A549 (cell line): ENCODE measurements around the gene BTK. TPM values are rescaled to one million over a fixed set of nuclear protein-coding genes. Genes with fewer than 3 reads are reported as not detected.

Experiments
- ATAC-seq, 2 experiments: fragments of 200-7000 bp in 1 of 2; fragments of >200 bp in 1 of 2; cut with Nextera tagmentation in 1 of 2; cut with Tn5 transposase in 1 of 2; 3 replicates each; pipeline versions ENCODE4 v1.8.0 to v1.9.1; 2018 to 2020; ENCODE audit warnings: mild to moderate bottlenecking in 1 of 2, moderate library complexity in 1 of 2
- CTCF ChIA-PET: fragments of 300-600 bp; sonication (Branson Sonifier 250); formaldehyde crosslinking; extraction: SDS; loops from one replicate; lab custom pipeline; 2021; ENCODE audit warnings: antibody characterized with exemption, inconsistent platforms; lab: Yijun Ruan, JAX
- POLR2A ChIA-PET: fragments of 350-600 bp; formaldehyde crosslinking; extraction: SDS; loops from one replicate; lab custom pipeline; 2021; ENCODE audit warnings: antibody characterized with exemption, inconsistent platforms; lab: Yijun Ruan, JAX
- DNase-seq, 2 experiments: peaks; one replicate each; pipeline versions ENCODE4 v3.0.0 to v3.0.0-alpha.2; 2011 to 2016; ENCODE audit warnings: low read depth in 1 of 2, low spot score in 1 of 2
- FAIRE-seq: peaks from 2 replicates; lab custom pipeline; 2011; peaks lifted over from hg19 to GRCh38; lab: Jason Lieb, UNC
- H3K27ac ChIP-seq, 2 experiments: fragments of >200 bp; sonication (Bioruptor Twin); formaldehyde crosslinking; 3 replicates each; pipeline ENCODE4 v1.5.1; 2016 to 2017
- H3K4me1 ChIP-seq: fragments of >200 bp; sonication (Bioruptor Twin); formaldehyde crosslinking; 3 replicates; pipeline ENCODE4 v1.6.1; 2016
- H3K4me2 ChIP-seq: fragments of >200 bp; sonication (Bioruptor Twin); formaldehyde crosslinking; 3 replicates; pipeline ENCODE4 v1.6.1; 2016
- H3K4me3 ChIP-seq: fragments of >200 bp; sonication (Bioruptor Twin); formaldehyde crosslinking; 3 replicates; pipeline ENCODE4 v1.5.1; 2016
- H3K9me3 ChIP-seq: fragments of >200 bp; sonication (Bioruptor Twin); formaldehyde crosslinking; 3 replicates; pipeline ENCODE4 v1.6.1; 2016
- EHF ChIP-seq: fragments of 250-450 bp; sonication (Bioruptor Pico); IDR thresholded peaks from 2 replicates; pipeline ENCODE4 v1.5.0; 2020; ENCODE audit warnings: mild to moderate bottlenecking
- EP300 ChIP-seq, 2 experiments: fragments of >200 bp; sonication (Bioruptor Twin); formaldehyde crosslinking; IDR thresholded peaks; 2 replicates in 1 of 2; 3 replicates in 1 of 2; pipeline ENCODE4 v1.6.1; 2016 to 2017
- ESRRA ChIP-seq: fragments of 150-350 bp; IDR thresholded peaks from 2 replicates; pipeline ENCODE4 v1.6.1; 2014; ENCODE audit warnings: mild to moderate bottlenecking, low read length, borderline replicate concordance
- GATA3 ChIP-seq: IDR thresholded peaks from 2 replicates; pipeline ENCODE4 v1.6.1; 2012; ENCODE audit warnings: borderline replicate concordance
- HEYL ChIP-seq: fragments of 250-450 bp; sonication (Bioruptor Pico); IDR thresholded peaks from 2 replicates; pipeline ENCODE4 v1.8.0; 2021; ENCODE audit warnings: mild to moderate bottlenecking, moderate library complexity
- HOXA7 ChIP-seq: fragments of 250-450 bp; sonication (Bioruptor Pico); IDR thresholded peaks from 2 replicates; pipeline ENCODE4 v1.5.0; 2020; ENCODE audit warnings: mild to moderate bottlenecking, moderate library complexity
- HOXB13 ChIP-seq: fragments of 250-450 bp; sonication (Bioruptor Pico); IDR thresholded peaks from 2 replicates; pipeline ENCODE4 v1.5.0; 2020; ENCODE audit warnings: low read depth, mild to moderate bottlenecking, moderate library complexity
- HOXB5 ChIP-seq: fragments of 250-450 bp; sonication (Bioruptor Pico); IDR thresholded peaks from 2 replicates; pipeline ENCODE4 v1.5.0; 2020; ENCODE audit warnings: mild to moderate bottlenecking, moderate library complexity
- KDM5A ChIP-seq: fragments of 200-600 bp; sonication (generic); IDR thresholded peaks from 2 replicates; pipeline ENCODE4 v1.6.1; 2016; ENCODE audit warnings: antibody characterized with exemption, mild to moderate bottlenecking
- MAFK ChIP-seq: fragments of 450-650 bp; IDR thresholded peaks from 2 replicates; pipeline ENCODE4 v1.6.1; 2014; ENCODE audit not compliant: partially characterized antibody
- NR3C1 ChIP-seq: fragments of >200 bp; sonication (Bioruptor Twin); formaldehyde crosslinking; IDR thresholded peaks from 3 replicates; pipeline ENCODE4 v1.6.1; 2017
- POLR2A ChIP-seq: IDR thresholded peaks from 2 replicates; pipeline ENCODE4 v1.6.1; 2012; ENCODE audit warnings: mild to moderate bottlenecking, low read length
- RCOR1 ChIP-seq: fragments of 150-350 bp; IDR thresholded peaks from 2 replicates; pipeline ENCODE4 v1.6.1; 2014; ENCODE audit warnings: antibody characterized with exemption, low read length, low read depth
- RFX5 ChIP-seq: fragments of 450-650 bp; IDR thresholded peaks from 2 replicates; pipeline ENCODE4 v1.7.1; 2014; ENCODE audit warnings: antibody characterized with exemption, mild to moderate bottlenecking, moderate library complexity
- RNF2 ChIP-seq: fragments of 200-600 bp; sonication (generic); IDR thresholded peaks from 2 replicates; pipeline ENCODE4 v1.6.1; 2016; ENCODE audit warnings: low read depth, mild to moderate bottlenecking, antibody characterized with exemption, moderate library complexity, borderline replicate concordance
- TFCP2L1 ChIP-seq: fragments of 250-450 bp; sonication (Bioruptor Pico); IDR thresholded peaks from 2 replicates; pipeline ENCODE4 v1.5.0; 2021; ENCODE audit warnings: mild to moderate bottlenecking
- TP53 ChIP-seq: fragments of 250-450 bp; sonication (Bioruptor Pico); IDR thresholded peaks from 2 replicates; pipeline ENCODE4 v1.5.0; 2021; ENCODE audit warnings: mild to moderate bottlenecking, moderate library complexity
- ZC3H11A ChIP-seq: fragments of 450-650 bp; IDR thresholded peaks from 2 replicates; pipeline ENCODE4 v1.6.1; 2014; ENCODE audit warnings: antibody characterized with exemption, mild to moderate bottlenecking
- ZFP36 ChIP-seq: fragments of 450-650 bp; IDR thresholded peaks from 2 replicates; pipeline ENCODE4 v1.6.1; 2014; ENCODE audit warnings: borderline replicate concordance; ENCODE audit not compliant: partially characterized antibody
- ZNF302 ChIP-seq: fragments of 250-450 bp; sonication (Bioruptor Pico); IDR thresholded peaks from 2 replicates; pipeline ENCODE4 v1.9.0; 2021; ENCODE audit warnings: inconsistent platforms, mild to moderate bottlenecking, moderate library complexity
- WGBS: methylation state at CpG from one replicate; pipeline ENCODE4 v1.1.6; 2017; ENCODE audit errors: missing lambda C conversion rate; 5-methylcytosine and 5-hydroxymethylcytosine counted together
- polyA plus RNA-seq, 4 experiments: library from polyadenylated mRNA; depleted of rRNA in 3 of 4; stranded (reverse); fragments of >200 nt; fragmentation: RNase III in 1 of 4; extraction: RNeasy Plus Mini Kit Qiagen cat#74134 plus additional on column Dnase treatment in 1 of 4; gene quantifications; 2 replicates in 3 of 4; 3 replicates in 1 of 4; pipeline ENCODE4 v1.2.3, GENCODE V29; 2011 to 2017
- TF ChIP-seq, protein P1 (sequence below): fragments of >200 bp; sonication (Bioruptor Twin); formaldehyde crosslinking; IDR thresholded peaks from 3 replicates; pipeline ENCODE4 v1.5.1; 2016
- TF ChIP-seq, protein P2 (sequence below): fragments of 200-600 bp; sonication (generic); IDR thresholded peaks from 2 replicates; pipeline ENCODE4 v1.6.1; 2016; ENCODE audit warnings: antibody characterized with exemption, mild to moderate bottlenecking, moderate library complexity
- TF ChIP-seq, protein P3 (sequence below): fragments of 250-450 bp; sonication (Bioruptor Pico); IDR thresholded peaks from 2 replicates; pipeline ENCODE4 v1.5.0; 2021; ENCODE audit warnings: mild to moderate bottlenecking, moderate library complexity, borderline replicate concordance
- TF ChIP-seq, protein P4 (sequence below): IDR thresholded peaks from 2 replicates; pipeline ENCODE4 v1.6.1; 2012

The BTK gene
- polyA plus RNA-seq, 2 of the 4 experiments (the other 2 are of a cell fraction) = 0.18 to 0.26 TPM

DNA sequence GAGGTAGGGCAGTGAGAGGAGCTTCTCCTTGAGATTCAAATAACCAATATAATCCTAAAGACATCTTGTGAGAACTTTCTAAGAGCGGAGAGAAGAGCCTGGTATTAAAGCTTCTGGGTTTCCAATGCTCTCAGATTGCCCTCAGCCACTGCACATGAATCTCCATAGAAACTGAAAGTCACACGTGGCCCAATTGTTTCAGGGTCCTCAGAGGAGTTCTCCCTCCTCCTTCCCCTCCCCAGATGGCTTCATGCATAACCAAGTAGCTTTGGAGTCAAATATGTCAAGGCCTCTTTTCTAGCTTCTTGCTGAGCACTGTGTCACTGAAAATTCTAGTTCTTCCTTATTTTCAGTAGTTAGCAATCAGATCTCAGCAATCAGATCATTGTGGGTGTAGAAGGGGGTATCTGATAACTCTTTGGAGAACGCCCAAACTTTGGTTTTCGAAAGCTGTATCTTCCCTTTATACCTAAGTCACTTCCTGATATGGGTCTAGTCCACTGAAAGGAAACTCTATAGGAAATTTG lies 2.2 kb downstream of the BTK start:
- Histone ChIP-seq H3K27ac (no peak overlapping the region), H3K4me3 (no peak overlapping the region), H3K4me1 (no peaks in the 10 kb centered on the region), H3K9me3 (no peaks in the 10 kb centered on the region), H3K4me2 (no peak overlapping the region)
- ChIA-PET POLR2A (interaction anchor here (0.6 to 0.7 kb wide), 2 partner anchors 605 to 743 kb away, joined by 3 to 4 read pairs; no protein-coding TSS in a partner anchor), CTCF (no interaction called here)
- FAIRE-seq (peak; percentile 7), ATAC-seq (no peak), DNase-seq (no peak)
- TF ChIP-seq NR3C1 (no peak), RFX5 (no peak), ESRRA (no peak), TFCP2L1 (CRISPR knock-in tag) (no peak), HOXA7 (no peak), HOXB5 (no peak), KDM5A (no peak), EHF (CRISPR knock-in tag) (no peak), POLR2A (no peak), HEYL (no peak), ZC3H11A (no peak), HOXB13 (CRISPR knock-in tag) (no peak)
- TF ChIP-seq, protein P1, sequence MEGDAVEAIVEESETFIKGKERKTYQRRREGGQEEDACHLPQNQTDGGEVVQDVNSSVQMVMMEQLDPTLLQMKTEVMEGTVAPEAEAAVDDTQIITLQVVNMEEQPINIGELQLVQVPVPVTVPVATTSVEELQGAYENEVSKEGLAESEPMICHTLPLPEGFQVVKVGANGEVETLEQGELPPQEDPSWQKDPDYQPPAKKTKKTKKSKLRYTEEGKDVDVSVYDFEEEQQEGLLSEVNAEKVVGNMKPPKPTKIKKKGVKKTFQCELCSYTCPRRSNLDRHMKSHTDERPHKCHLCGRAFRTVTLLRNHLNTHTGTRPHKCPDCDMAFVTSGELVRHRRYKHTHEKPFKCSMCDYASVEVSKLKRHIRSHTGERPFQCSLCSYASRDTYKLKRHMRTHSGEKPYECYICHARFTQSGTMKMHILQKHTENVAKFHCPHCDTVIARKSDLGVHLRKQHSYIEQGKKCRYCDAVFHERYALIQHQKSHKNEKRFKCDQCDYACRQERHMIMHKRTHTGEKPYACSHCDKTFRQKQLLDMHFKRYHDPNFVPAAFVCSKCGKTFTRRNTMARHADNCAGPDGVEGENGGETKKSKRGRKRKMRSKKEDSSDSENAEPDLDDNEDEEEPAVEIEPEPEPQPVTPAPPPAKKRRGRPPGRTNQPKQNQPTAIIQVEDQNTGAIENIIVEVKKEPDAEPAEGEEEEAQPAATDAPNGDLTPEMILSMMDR = no peak
- 56% methylated on average over 4 of the region's 4 CpGs for WGBS

DNA sequence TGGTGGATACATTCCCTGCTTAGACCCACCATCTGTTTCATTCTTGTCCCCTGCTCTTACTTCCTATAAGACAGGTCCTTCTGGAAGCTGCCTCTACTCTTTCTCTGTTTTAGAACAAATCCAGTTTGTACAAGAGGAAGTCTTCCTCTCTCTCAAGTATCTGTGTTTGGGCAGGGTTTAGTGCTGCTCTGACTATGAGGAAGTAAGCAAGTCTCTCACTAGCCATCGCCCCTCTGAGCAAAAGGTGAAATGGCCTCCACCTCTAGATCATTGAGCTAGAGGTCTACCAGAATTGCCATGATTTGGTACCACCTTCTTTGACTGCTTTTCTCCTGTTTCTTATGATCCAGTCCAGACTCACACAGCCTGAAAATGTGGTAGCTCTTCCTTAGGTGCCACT lies 8.4 kb downstream of the BTK start:
- no peak for FAIRE-seq

DNA sequence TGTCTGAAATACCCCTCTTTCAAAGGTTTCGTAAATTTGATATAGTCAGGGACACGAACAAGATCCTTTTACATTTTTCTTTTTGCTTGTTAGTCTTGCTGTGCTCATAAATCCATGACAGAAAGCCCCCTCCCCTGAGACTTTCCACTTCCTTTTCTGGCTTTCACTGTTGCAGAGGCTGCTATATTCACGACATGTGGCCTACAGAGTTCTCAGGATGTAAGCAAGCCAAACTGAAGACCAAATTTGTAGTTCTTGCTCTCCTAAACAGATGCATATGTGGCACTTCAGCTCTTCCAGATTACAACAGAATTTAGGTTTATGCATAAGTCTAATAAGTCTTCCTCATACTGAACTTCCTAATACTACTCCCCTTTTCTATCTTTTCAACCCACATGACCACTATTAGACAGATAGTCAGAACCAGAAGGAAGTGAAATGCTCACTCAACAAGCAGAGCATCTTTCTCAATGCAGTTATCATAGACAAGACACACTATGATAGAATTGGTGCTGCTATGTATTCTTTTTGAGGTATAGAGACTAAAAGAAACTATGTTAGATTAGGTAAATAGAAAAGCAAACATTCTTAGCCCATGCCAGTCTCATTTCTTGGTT lies 15.0 kb downstream of the BTK start:
- Histone ChIP-seq H3K4me3 (no peak overlapping the region), H3K27ac (no peak overlapping the region), H3K4me2 (no peak overlapping the region), H3K9me3 (no peaks in the 10 kb centered on the region), H3K4me1 (no peaks in the 10 kb centered on the region)
- POLR2A ChIA-PET = no interaction called here
- 43% methylated on average over 3 of the region's 3 CpGs for WGBS
- no peak for ATAC-seq
- peak; percentile 67 for FAIRE-seq
- DNase-seq = no peak
- CTCF ChIA-PET = no interaction called here
- TF ChIP-seq, protein P2, sequence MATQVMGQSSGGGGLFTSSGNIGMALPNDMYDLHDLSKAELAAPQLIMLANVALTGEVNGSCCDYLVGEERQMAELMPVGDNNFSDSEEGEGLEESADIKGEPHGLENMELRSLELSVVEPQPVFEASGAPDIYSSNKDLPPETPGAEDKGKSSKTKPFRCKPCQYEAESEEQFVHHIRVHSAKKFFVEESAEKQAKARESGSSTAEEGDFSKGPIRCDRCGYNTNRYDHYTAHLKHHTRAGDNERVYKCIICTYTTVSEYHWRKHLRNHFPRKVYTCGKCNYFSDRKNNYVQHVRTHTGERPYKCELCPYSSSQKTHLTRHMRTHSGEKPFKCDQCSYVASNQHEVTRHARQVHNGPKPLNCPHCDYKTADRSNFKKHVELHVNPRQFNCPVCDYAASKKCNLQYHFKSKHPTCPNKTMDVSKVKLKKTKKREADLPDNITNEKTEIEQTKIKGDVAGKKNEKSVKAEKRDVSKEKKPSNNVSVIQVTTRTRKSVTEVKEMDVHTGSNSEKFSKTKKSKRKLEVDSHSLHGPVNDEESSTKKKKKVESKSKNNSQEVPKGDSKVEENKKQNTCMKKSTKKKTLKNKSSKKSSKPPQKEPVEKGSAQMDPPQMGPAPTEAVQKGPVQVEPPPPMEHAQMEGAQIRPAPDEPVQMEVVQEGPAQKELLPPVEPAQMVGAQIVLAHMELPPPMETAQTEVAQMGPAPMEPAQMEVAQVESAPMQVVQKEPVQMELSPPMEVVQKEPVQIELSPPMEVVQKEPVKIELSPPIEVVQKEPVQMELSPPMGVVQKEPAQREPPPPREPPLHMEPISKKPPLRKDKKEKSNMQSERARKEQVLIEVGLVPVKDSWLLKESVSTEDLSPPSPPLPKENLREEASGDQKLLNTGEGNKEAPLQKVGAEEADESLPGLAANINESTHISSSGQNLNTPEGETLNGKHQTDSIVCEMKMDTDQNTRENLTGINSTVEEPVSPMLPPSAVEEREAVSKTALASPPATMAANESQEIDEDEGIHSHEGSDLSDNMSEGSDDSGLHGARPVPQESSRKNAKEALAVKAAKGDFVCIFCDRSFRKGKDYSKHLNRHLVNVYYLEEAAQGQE = no peak
- TF ChIP-seq RCOR1 (no peak), MAFK (no peak), HEYL (no peak), EP300 (IDR thresholded peaks at IDR 0.05) (no peak), GATA3 (no peak)
- TF ChIP-seq, protein P3, sequence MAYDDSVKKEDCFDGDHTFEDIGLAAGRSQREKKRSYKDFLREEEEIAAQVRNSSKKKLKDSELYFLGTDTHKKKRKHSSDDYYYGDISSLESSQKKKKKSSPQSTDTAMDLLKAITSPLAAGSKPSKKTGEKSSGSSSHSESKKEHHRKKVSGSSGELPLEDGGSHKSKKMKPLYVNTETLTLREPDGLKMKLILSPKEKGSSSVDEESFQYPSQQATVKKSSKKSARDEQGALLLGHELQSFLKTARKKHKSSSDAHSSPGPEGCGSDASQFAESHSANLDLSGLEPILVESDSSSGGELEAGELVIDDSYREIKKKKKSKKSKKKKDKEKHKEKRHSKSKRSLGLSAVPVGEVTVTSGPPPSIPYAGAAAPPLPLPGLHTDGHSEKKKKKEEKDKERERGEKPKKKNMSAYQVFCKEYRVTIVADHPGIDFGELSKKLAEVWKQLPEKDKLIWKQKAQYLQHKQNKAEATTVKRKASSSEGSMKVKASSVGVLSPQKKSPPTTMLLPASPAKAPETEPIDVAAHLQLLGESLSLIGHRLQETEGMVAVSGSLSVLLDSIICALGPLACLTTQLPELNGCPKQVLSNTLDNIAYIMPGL (CRISPR knock-in tag) = no peak

More for the DNA sequence above, 8.4 kb downstream of the BTK start:
- Histone ChIP-seq H3K27ac (no peak overlapping the region), H3K9me3 (no peaks in the 10 kb centered on the region), H3K4me2 (no peak overlapping the region), H3K4me1 (no peaks in the 10 kb centered on the region), H3K4me3 (no peak overlapping the region)
- CTCF ChIA-PET = interaction anchor here (0.9 kb wide), 1 partner anchor 13 kb away, joined by 3 read pairs; the partner anchor contains the start of gene RPL36A
- POLR2A ChIA-PET = interaction anchor here (1.8 kb wide), 1 partner anchor 13 kb away, joined by 11 read pairs; the partner anchor contains the start of gene RPL36A
- DNase-seq (no peak), ATAC-seq (no peak)
- TF ChIP-seq, protein P4, sequence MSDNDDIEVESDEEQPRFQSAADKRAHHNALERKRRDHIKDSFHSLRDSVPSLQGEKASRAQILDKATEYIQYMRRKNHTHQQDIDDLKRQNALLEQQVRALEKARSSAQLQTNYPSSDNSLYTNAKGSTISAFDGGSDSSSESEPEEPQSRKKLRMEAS = no peak
- TF ChIP-seq TP53 (CRISPR knock-in tag) (no peak), HOXB5 (no peak), TFCP2L1 (CRISPR knock-in tag) (no peak), ZFP36 (no peak), RNF2 (no peak), HOXA7 (no peak), ZNF302 (CRISPR knock-in tag) (no peak), HOXB13 (CRISPR knock-in tag) (no peak), RCOR1 (no peak)
- TF ChIP-seq, protein P3 (CRISPR knock-in tag) = no peak
- 80% methylated on average over 1 of the region's 1 CpG for WGBS
